Liver (tissue), 9 donors: ENCODE measurements around the gene CYP3A7. TPM values are rescaled to one million over a fixed set of nuclear protein-coding genes. Genes with fewer than 3 reads are reported as not detected.

ENCODE experiments used
- DNase-seq: peaks from one replicate; pipeline ENCODE4 v3.0.0-alpha.2; 2017; ENCODE audit warnings: low spot score
- H3K27ac ChIP-seq, 2 donors: one replicate each; pipeline ENCODE4 v1.7.0; 2013; ENCODE audit warnings: inconsistent platforms in 2 of 2, low read length in 2 of 2, control low read depth in 1 of 2, low read depth in 1 of 2, mild to moderate bottlenecking in 1 of 2
- H3K27me3 ChIP-seq, 4 donors: one replicate each; pipeline versions ENCODE4 v1.6.1 to v1.7.0; 2013; ENCODE audit warnings: low read length in 3 of 4, inconsistent platforms in 1 of 4, mild to moderate bottlenecking in 1 of 4, moderate library complexity in 1 of 4; ENCODE audit not compliant: control insufficient read depth in 4 of 4, insufficient read depth in 4 of 4
- H3K36me3 ChIP-seq, 4 donors: one replicate each; pipeline versions ENCODE4 v1.6.1 to v1.7.0; 2013; ENCODE audit warnings: low read length in 3 of 4, mild to moderate bottlenecking in 3 of 4, low read depth in 1 of 4, moderate library complexity in 1 of 4; ENCODE audit not compliant: control insufficient read depth in 4 of 4, insufficient read depth in 3 of 4
- H3K4me1 ChIP-seq, 4 donors: one replicate each; pipeline versions ENCODE4 v1.6.1 to v1.7.0; 2013; ENCODE audit warnings: low read length in 3 of 4, mild to moderate bottlenecking in 3 of 4, moderate library complexity in 1 of 4; ENCODE audit not compliant: control insufficient read depth in 4 of 4, insufficient read depth in 4 of 4
- H3K4me3 ChIP-seq, 3 donors: one replicate each; pipeline versions ENCODE4 v1.6.1 to v1.7.0; 2013; ENCODE audit warnings: low read length in 3 of 3, control low read depth in 1 of 3, low read depth in 1 of 3, mild to moderate bottlenecking in 1 of 3
- H3K9ac ChIP-seq, 2 donors: one replicate each; pipeline ENCODE4 v1.7.0; 2013; ENCODE audit warnings: low read length in 2 of 2, mild to moderate bottlenecking in 2 of 2, moderate library complexity in 2 of 2, control low read depth in 1 of 2, low read depth in 1 of 2
- H3K9me3 ChIP-seq, 4 donors: one replicate each; pipeline versions ENCODE4 v1.6.1 to v1.7.0; 2013; ENCODE audit warnings: low read length in 3 of 4; ENCODE audit not compliant: control insufficient read depth in 4 of 4
- EGR1 ChIP-seq, 2 donors: IDR thresholded peaks; 2 replicates each; pipeline ENCODE4 v1.6.1; 2016 to 2018; ENCODE audit warnings: antibody characterized with exemption in 2 of 2, low read depth in 2 of 2
- FOXA1 ChIP-seq: IDR thresholded peaks from 2 replicates; pipeline ENCODE4 v1.6.1; 2016; ENCODE audit warnings: antibody characterized with exemption
- GABPA ChIP-seq, 2 donors: IDR thresholded peaks in 1 of 2; conservative IDR thresholded peaks in 1 of 2; 2 replicates each; pipeline ENCODE4 v1.6.1; 2016; ENCODE audit warnings: antibody characterized with exemption in 2 of 2, mild to moderate bottlenecking in 1 of 2, moderate library complexity in 1 of 2
- HNF4A ChIP-seq, 2 donors: conservative IDR thresholded peaks; 2 replicates each; pipeline ENCODE4 v1.6.1; 2016; ENCODE audit warnings: antibody characterized with exemption in 2 of 2, mild to moderate bottlenecking in 2 of 2
- HNF4G ChIP-seq: IDR thresholded peaks from 2 replicates; pipeline ENCODE4 v1.6.1; 2016; ENCODE audit warnings: antibody characterized with exemption
- JUND ChIP-seq, 2 donors: IDR thresholded peaks; 2 replicates each; pipeline ENCODE4 v1.6.1; 2016; ENCODE audit warnings: antibody characterized with exemption in 2 of 2
- RAD21 ChIP-seq, 2 donors: IDR thresholded peaks; 2 replicates each; pipeline ENCODE4 v1.6.1; 2016; ENCODE audit warnings: antibody characterized with exemption in 2 of 2, mild to moderate bottlenecking in 2 of 2
- SP1 ChIP-seq: IDR thresholded peaks from 2 replicates; pipeline ENCODE4 v1.6.1; 2018; ENCODE audit warnings: antibody characterized with exemption, mild to moderate bottlenecking
- TAF1 ChIP-seq: conservative IDR thresholded peaks from 2 replicates; pipeline ENCODE4 v1.6.1; 2016; ENCODE audit warnings: antibody characterized with exemption, mild to moderate bottlenecking
- WGBS: extraction: QIAGEN DNeasy Blood & Tissue Kit; methylation state at CpG from one replicate; pipeline ENCODE4 v1.1.7; 2013; 5-methylcytosine and 5-hydroxymethylcytosine counted together
- polyA plus RNA-seq, 2 donors: library from polyadenylated mRNA; stranded (reverse) in 1 of 2; unstranded in 1 of 2; fragments of 200-250 nt in 1 of 2; fragments of >200 nt in 1 of 2; fragmentation: Nextera tagmentation in 1 of 2; extraction: Ambion mirVana in 1 of 2; gene quantifications; one replicate each; pipeline versions ENCODE4 v1.2.1 to v1.2.3, GENCODE V29; 2013 to 2015
- total RNA-seq, 2 donors: library from RNA; depleted of rRNA; stranded (reverse); fragments of >200 nt; gene quantifications; one replicate each; pipeline ENCODE4 v1.2.3, GENCODE V29; 2014
- TF ChIP-seq, protein P1 (sequence below): IDR thresholded peaks from 2 replicates; pipeline ENCODE4 v1.6.1; 2016; ENCODE audit warnings: antibody characterized with exemption
- TF ChIP-seq, protein P2 (sequence below): IDR thresholded peaks from 2 replicates; pipeline ENCODE4 v1.6.1; 2016; ENCODE audit warnings: antibody characterized with exemption
- TF ChIP-seq, protein P3 (sequence below): IDR thresholded peaks from 2 replicates; pipeline ENCODE4 v1.6.1; 2016; ENCODE audit warnings: antibody characterized with exemption, mild to moderate bottlenecking
- TF ChIP-seq, protein P4 (sequence below): IDR thresholded peaks from 2 replicates; pipeline ENCODE4 v1.6.1; 2016; ENCODE audit warnings: antibody characterized with exemption
- donor health status: healthy.
- donor health status: healthy.
- donor health status: healthy.
- donor health status: healthy.
- donor health status: healthy.

The CYP3A7 gene
- total and polyA plus RNA-seq, 4 donors, result 36.1 to 2,448 (median 83.4) TPM

DNA sequence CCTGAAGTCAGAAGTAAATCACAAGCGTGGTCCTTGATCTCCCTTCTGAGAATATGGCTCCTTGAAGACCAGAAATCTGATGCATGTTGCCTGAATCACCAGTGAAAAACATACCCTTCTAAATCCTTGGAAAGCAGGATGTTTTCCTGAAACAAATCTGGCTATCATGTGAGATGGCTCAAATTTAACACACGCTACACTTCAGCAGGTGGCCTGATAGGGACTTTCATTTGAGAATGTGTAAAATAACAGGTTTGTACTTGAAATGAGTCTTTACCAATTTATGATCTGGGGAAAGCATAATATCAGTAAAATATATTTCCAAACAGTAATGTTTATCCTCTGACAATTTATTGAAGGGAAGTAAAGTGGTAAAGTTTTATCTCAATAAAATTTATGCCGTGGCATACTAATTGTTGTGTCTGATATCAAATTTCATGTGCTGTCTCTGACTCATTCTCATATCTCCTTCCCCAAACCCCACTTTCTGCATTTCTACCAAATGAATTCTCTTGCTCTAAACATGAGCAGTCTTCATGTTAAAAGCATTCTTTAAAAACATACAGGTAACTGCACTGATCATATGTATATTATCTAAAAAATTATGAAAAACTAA lies 31.6 kb upstream of the CYP3A7 start:
- Histone ChIP-seq H3K9me3 (no peaks in the 10 kb centered on the region), H3K27ac (no peak overlapping the region), H3K4me3 (no peak overlapping the region), H3K9ac (no peak overlapping the region), H3K4me1 (no peaks in the 10 kb centered on the region), H3K36me3 (peaks cover 0 to 51% (median 19%) of the 10 kb centered on the region in 4 donors), H3K27me3 (no peaks in the 10 kb centered on the region)
- WGBS, result 93% methylated on average over 3 of the region's 3 CpGs
- no peak for DNase-seq
- TF ChIP-seq, protein P1, sequence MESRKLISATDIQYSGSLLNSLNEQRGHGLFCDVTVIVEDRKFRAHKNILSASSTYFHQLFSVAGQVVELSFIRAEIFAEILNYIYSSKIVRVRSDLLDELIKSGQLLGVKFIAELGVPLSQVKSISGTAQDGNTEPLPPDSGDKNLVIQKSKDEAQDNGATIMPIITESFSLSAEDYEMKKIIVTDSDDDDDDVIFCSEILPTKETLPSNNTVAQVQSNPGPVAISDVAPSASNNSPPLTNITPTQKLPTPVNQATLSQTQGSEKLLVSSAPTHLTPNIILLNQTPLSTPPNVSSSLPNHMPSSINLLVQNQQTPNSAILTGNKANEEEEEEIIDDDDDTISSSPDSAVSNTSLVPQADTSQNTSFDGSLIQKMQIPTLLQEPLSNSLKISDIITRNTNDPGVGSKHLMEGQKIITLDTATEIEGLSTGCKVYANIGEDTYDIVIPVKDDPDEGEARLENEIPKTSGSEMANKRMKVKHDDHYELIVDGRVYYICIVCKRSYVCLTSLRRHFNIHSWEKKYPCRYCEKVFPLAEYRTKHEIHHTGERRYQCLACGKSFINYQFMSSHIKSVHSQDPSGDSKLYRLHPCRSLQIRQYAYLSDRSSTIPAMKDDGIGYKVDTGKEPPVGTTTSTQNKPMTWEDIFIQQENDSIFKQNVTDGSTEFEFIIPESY, result no peak
- TF ChIP-seq FOXA1 (no peak), GABPA (IDR thresholded peaks at IDR 0.05 in 1 of 2, conservative IDR thresholded peaks at IDR 0.05 in 1 of 2) (no peak), JUND (IDR thresholded peaks at IDR 0.05) (no peak), HNF4A (conservative IDR thresholded peaks at IDR 0.05) (no peak), SP1 (no peak), TAF1 (no peak)
- TF ChIP-seq, protein P2, sequence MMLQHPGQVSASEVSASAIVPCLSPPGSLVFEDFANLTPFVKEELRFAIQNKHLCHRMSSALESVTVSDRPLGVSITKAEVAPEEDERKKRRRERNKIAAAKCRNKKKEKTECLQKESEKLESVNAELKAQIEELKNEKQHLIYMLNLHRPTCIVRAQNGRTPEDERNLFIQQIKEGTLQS, result no peak
- TF ChIP-seq, protein P3, sequence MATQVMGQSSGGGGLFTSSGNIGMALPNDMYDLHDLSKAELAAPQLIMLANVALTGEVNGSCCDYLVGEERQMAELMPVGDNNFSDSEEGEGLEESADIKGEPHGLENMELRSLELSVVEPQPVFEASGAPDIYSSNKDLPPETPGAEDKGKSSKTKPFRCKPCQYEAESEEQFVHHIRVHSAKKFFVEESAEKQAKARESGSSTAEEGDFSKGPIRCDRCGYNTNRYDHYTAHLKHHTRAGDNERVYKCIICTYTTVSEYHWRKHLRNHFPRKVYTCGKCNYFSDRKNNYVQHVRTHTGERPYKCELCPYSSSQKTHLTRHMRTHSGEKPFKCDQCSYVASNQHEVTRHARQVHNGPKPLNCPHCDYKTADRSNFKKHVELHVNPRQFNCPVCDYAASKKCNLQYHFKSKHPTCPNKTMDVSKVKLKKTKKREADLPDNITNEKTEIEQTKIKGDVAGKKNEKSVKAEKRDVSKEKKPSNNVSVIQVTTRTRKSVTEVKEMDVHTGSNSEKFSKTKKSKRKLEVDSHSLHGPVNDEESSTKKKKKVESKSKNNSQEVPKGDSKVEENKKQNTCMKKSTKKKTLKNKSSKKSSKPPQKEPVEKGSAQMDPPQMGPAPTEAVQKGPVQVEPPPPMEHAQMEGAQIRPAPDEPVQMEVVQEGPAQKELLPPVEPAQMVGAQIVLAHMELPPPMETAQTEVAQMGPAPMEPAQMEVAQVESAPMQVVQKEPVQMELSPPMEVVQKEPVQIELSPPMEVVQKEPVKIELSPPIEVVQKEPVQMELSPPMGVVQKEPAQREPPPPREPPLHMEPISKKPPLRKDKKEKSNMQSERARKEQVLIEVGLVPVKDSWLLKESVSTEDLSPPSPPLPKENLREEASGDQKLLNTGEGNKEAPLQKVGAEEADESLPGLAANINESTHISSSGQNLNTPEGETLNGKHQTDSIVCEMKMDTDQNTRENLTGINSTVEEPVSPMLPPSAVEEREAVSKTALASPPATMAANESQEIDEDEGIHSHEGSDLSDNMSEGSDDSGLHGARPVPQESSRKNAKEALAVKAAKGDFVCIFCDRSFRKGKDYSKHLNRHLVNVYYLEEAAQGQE, result no peak
- TF ChIP-seq, protein P4, sequence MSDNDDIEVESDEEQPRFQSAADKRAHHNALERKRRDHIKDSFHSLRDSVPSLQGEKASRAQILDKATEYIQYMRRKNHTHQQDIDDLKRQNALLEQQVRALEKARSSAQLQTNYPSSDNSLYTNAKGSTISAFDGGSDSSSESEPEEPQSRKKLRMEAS, result no peak

DNA sequence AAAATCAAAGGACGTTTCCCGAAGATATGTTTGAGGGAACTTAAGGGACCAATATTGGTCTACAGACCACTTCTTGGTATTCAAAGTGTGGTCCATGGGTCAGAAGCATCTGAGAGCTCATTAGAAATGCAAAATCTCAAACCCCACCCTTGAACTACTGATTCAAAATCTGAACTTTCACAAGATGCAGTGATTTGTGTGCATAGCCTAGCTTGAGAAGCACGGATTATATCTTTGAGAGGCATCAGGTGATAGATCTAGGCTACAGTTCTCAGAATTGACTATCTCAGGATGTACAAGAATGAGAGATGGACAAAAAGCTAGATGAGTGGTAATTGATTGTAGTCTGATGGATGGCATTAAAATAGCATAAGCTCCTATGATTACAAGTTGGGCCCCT lies 29.5 kb upstream of the CYP3A7 start:
- no peaks in the 10 kb centered on the region for H3K9me3 ChIP-seq
- no peak overlapping the region for H3K27ac ChIP-seq
- no peaks in the 10 kb centered on the region for H3K4me1 ChIP-seq
- no peak overlapping the region for H3K9ac ChIP-seq
- H3K27me3 ChIP-seq, result no peaks in the 10 kb centered on the region
- no peak overlapping the region for H3K4me3 ChIP-seq
- DNase-seq, result no peak
- WGBS, result 91% methylated on average over 3 of the region's 3 CpGs
- TF ChIP-seq HNF4G (no peak), RAD21 (IDR thresholded peaks at IDR 0.05) (no peak), EGR1 (IDR thresholded peaks at IDR 0.05; ENCODE audit: low read depth in 2 of 2) (no peak)
- TF ChIP-seq, protein P1, result no peak
- TF ChIP-seq, protein P3, result no peak
- H3K36me3 ChIP-seq, result peaks cover 0 to 58% (median 18%) of the 10 kb centered on the region in 4 donors
